ENCODE data around the gene WT1. TPM values are rescaled to one million over a fixed set of nuclear protein-coding genes. Genes with fewer than 3 reads are reported as not detected.

The WT1 gene
- total and polyA plus RNA-seq, 2 of the 4 experiments (the other 2 are of a cell fraction), result not detected

GRCh38 chr11:32381179-32381578 lies 54.2 kb downstream of the WT1 start:
- H3K14ac ChIP-seq (replicated peaks; ENCODE audit: low read depth, low read length), result no peak overlapping the region
- DNase-seq, result no peak
- ChIA-PET CTCF (no interaction called here), POLR2A (ENCODE audit: unreplicated experiment) (no interaction called here)
- H4K91ac ChIP-seq (ENCODE audit: insufficient read depth, low read depth, low read length), result no peak overlapping the region
- dilution Hi-C loops (cut with HindIII; ENCODE audit: low sequenced_read_pairs, unreplicated experiment), result no loop called here
- no peak overlapping the region for H3K4me2 ChIP-seq (ENCODE audit: low read depth, low read length)
- 100% methylated on average over 1 of the region's 9 CpGs; no CpG with 5 or more reads in 1 of the 2 experiments for WGBS, 2 experiments (ENCODE audit: extremely low coverage in 2 of 2, insufficient read length in 1 of 2)
- intact Hi-C loops (cut with micrococcal nuclease), result no loop called here
- H2AK9ac ChIP-seq (replicated peaks; ENCODE audit: low read depth, low read length, poor library complexity), result no peak overlapping the region
- H4K8ac ChIP-seq (ENCODE audit: low read depth in 2 of 2, low read length in 2 of 2), result no peak overlapping the region
- ATAC-seq (ENCODE audit: low read depth), result no peak
- no peaks in the 10 kb centered on the region for H3K9me1 ChIP-seq (ENCODE audit: insufficient read depth, low read length)
- TF ChIP-seq BHLHE40 (IDR thresholded peaks at IDR 0.05; ENCODE audit: low read depth, low read length) (no peak), SMC3 (IDR thresholded peaks at IDR 0.05; ENCODE audit: low read depth, low read length) (no peak), CEBPB (IDR thresholded peaks at IDR 0.05; ENCODE audit: low read depth, low read length) (no peak), MAZ (IDR thresholded peaks at IDR 0.05; ENCODE audit: borderline replicate concordance, low read depth, low read length) (no peak), CTCF (conservative IDR thresholded peaks at IDR 0.05; ENCODE audit: low read depth, low read length) (no peak), POLR2A (IDR thresholded peaks at IDR 0.05; ENCODE audit: low read depth, low read length) (no peak), RAD21 (IDR thresholded peaks at IDR 0.05; ENCODE audit: low read length) (no peak), MXI1 (IDR thresholded peaks at IDR 0.05; ENCODE audit: borderline replicate concordance, low read depth, low read length) (no peak), NFE2L2 (IDR thresholded peaks at IDR 0.05; ENCODE audit: low read depth, low read length) (no peak), FOS (IDR thresholded peaks at IDR 0.05; ENCODE audit: low read depth, low read length) (no peak)
- TF ChIP-seq, protein P1, sequence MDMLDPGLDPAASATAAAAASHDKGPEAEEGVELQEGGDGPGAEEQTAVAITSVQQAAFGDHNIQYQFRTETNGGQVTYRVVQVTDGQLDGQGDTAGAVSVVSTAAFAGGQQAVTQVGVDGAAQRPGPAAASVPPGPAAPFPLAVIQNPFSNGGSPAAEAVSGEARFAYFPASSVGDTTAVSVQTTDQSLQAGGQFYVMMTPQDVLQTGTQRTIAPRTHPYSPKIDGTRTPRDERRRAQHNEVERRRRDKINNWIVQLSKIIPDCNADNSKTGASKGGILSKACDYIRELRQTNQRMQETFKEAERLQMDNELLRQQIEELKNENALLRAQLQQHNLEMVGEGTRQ (IDR thresholded peaks at IDR 0.05; ENCODE audit: low read depth, low read length), result no peak
- no TSS peak for BruUV-seq (replicated peaks)
- no peak overlapping the region for H2BK20ac ChIP-seq (ENCODE audit: low read depth, low read length)
- H4K5ac ChIP-seq (ENCODE audit: low read depth, low read length), result no peak overlapping the region
- H3K56ac ChIP-seq (ENCODE audit: extremely low read depth, insufficient read depth, low read length), result no peak overlapping the region
- H4K20me1 ChIP-seq (ENCODE audit: insufficient read depth, low read length), result no peaks in the 10 kb centered on the region
- no peak overlapping the region for H3K4ac ChIP-seq (ENCODE audit: low read depth, low read length)
- H3K9me3 ChIP-seq (ENCODE audit: control insufficient read depth, insufficient read depth, low read length), result no peaks in the 10 kb centered on the region
- no peaks in the 10 kb centered on the region for H3K4me1 ChIP-seq (ENCODE audit: control insufficient read depth, insufficient read depth, low read length)
- no peak overlapping the region for H3K27ac ChIP-seq (ENCODE audit: insufficient read depth, low read length)
- in situ Hi-C loops (cut with MboI; ENCODE audit: low sequenced_read_pairs), result no loop called here
- no peak overlapping the region for H3K4me3 ChIP-seq (ENCODE audit: insufficient read depth, low read depth, low read length)
- no peak overlapping the region for H2AFZ ChIP-seq (replicated peaks; ENCODE audit: low read length, poor library complexity)
- H2BK120ac ChIP-seq (ENCODE audit: low read depth, low read length), result no peak overlapping the region
- H3K18ac ChIP-seq (ENCODE audit: low read depth, low read length), result no peak overlapping the region
- no peaks in the 10 kb centered on the region for H3K79me1 ChIP-seq (ENCODE audit: low read depth in 1 of 2, low read length in 2 of 2)
- H3K36me3 ChIP-seq (ENCODE audit: control insufficient read depth, insufficient read depth, low read length), result no peaks in the 10 kb centered on the region
- no peak overlapping the region for H2BK5ac ChIP-seq (ENCODE audit: low read depth, low read length, poor library complexity, severe bottlenecking)
- H3K9ac ChIP-seq (ENCODE audit: low read depth, low read length), result no peak overlapping the region
- no peak overlapping the region for H2BK15ac ChIP-seq (ENCODE audit: low read depth, low read length)
- no peak overlapping the region for H2AK5ac ChIP-seq (ENCODE audit: low read depth, low read length)
- H3K27me3 ChIP-seq (ENCODE audit: control insufficient read depth, insufficient read depth, low read length), result peaks cover 16% of the 10 kb centered on the region
- no peak overlapping the region for H3K23ac ChIP-seq (ENCODE audit: low read depth, low read length)
